Rectal smooth muscle tissue (tissue), 1 donor: ENCODE data around the gene TBL1XR1.

Experiments used
- H3K27ac ChIP-seq: one replicate; pipeline ENCODE4 v1.7.0; 2013; ENCODE audit warnings: low read depth, low read length, inconsistent platforms
- H3K27me3 ChIP-seq: one replicate; pipeline ENCODE4 v1.7.0; 2013; ENCODE audit warnings: low read length; ENCODE audit not compliant: control insufficient read depth, insufficient read depth
- H3K36me3 ChIP-seq: one replicate; pipeline ENCODE4 v1.7.0; 2013; ENCODE audit warnings: low read length; ENCODE audit not compliant: control insufficient read depth, insufficient read depth
- H3K4me1 ChIP-seq: one replicate; pipeline ENCODE4 v1.7.0; 2013; ENCODE audit warnings: low read length; ENCODE audit not compliant: control insufficient read depth, insufficient read depth
- H3K4me3 ChIP-seq: one replicate; pipeline ENCODE4 v1.7.0; 2013; ENCODE audit warnings: low read length
- H3K9ac ChIP-seq: one replicate; pipeline ENCODE4 v1.7.0; 2013; ENCODE audit warnings: low read length

Gene TBL1XR1

DNA sequence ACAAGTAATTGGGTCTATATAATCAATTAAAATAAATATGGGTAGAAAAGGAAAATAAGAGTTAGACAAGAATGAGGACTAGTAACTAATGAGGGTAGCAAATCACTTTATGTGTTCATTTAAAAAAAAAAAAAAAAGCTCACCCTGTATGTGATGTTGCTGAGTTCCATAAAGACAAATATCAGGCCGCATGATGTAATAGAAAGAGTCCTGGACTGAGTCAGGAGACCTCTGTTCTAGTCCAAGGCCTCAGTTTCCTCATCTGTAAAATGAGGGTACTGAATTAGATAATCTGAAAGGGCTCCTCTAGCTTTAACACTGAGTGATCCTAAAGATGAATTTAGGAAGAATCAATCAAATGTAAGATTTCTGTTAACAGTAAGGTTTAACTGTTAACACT lies 117.6 kb downstream of the TBL1XR1 start:
- no peak overlapping the region for H3K4me3 ChIP-seq
- no peak overlapping the region for H3K9ac ChIP-seq
- H3K4me1 ChIP-seq: no peaks in the 10 kb centered on the region
- H3K36me3 ChIP-seq: no peaks in the 10 kb centered on the region
- H3K27ac ChIP-seq: no peak overlapping the region
- no peaks in the 10 kb centered on the region for H3K27me3 ChIP-seq

DNA sequence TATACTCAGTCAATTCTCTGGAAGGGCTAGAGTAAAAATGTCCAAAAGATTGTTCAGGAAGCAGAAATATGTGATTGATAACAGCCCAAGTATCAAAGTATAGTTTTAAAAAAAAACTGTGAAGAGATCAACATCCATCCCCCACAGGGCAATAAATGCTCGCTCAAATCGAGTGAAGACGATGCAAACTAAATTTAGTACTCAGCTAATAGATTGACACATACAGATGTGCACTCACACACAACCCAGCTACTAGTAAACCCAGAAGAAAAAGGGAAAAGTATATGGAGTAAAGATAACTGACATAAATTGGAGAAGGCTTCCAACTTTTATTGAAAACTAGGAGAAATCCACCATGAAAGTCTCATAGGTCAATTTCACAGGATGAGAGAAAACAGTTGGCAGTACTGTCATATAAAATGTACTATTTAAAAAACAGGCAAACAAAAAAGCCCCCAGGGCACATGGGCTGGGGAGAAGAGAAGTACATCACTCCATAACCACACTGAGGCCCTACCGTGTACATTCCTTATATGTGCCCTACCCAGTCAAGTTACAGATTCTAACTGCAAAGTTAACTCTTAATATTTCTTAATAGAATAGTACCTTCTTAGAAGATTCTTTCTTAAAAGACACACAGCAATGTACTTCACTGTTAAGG lies 125.7 kb downstream of the TBL1XR1 start:
- H3K36me3 ChIP-seq: no peaks in the 10 kb centered on the region
- H3K9ac ChIP-seq: no peak overlapping the region
- no peaks in the 10 kb centered on the region for H3K27me3 ChIP-seq
- H3K4me3 ChIP-seq: no peak overlapping the region
- no peak overlapping the region for H3K27ac ChIP-seq
- peaks cover 2% of the 10 kb centered on the region for H3K4me1 ChIP-seq

DNA sequence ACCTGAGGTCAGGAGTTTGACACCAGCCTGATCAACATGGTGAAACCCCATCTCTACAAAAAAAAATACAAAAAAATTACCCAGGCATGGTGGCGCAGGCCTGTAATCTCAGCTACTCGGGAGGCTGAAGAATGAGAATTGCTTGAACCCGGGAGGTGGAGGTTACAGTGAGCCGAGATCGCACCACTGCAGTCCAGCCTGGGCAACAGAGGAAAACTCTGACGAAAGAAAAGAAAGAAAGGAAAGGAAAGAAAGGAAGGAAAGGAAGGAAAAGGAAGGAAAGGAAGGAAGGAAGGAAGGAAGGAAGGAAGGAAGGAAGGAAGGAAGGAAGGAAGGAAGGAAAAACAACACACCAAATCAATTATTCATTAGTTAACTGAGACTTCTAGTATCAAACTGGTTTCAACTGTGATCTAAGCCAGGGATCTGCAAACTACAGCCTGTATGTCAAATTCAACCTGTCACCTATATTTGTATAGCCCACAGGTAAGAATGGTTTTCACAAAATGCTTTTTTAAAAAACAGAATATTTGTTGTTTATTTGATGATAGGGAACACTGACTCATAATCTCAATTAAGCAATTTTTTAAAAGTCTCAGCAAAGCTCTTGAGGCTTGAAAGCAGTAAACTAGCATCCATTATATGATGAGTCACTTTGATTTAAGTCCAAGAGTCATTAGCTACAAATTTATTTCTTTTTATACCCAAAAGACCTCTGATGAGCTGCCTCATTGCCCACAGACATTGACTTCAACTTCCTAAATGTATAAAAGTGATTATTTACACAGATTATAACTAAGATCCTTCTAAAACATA lies 127.6 kb downstream of the TBL1XR1 start:
- Histone ChIP-seq H3K27ac (no peak overlapping the region), H3K4me3 (no peak overlapping the region), H3K27me3 (no peaks in the 10 kb centered on the region), H3K4me1 (peaks cover 2% of the 10 kb centered on the region), H3K9ac (no peak overlapping the region), H3K36me3 (no peaks in the 10 kb centered on the region)

DNA sequence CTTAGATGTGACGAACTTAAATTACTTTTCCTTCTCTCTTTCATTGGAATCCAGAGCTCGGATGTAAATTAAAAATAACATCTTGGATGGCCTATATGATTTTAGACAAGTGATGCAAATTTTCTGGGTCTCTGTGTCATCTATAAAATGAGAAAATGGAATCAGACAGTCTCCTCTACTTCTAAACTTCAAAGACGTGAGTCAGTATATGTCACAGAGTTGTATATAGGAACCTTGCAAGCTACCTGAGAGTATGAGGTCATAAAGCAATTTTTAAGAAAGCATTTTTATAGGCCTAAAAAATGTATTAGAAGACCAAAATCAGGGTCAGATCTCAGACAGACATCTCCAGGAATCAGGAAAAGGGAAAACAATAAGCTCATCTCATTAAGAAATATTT lies 128.3 kb downstream of the TBL1XR1 start:
- Histone ChIP-seq H3K27ac (no peak overlapping the region), H3K4me3 (no peak overlapping the region), H3K36me3 (no peaks in the 10 kb centered on the region), H3K4me1 (peaks cover 2% of the 10 kb centered on the region), H3K27me3 (no peaks in the 10 kb centered on the region), H3K9ac (no peak overlapping the region)

DNA sequence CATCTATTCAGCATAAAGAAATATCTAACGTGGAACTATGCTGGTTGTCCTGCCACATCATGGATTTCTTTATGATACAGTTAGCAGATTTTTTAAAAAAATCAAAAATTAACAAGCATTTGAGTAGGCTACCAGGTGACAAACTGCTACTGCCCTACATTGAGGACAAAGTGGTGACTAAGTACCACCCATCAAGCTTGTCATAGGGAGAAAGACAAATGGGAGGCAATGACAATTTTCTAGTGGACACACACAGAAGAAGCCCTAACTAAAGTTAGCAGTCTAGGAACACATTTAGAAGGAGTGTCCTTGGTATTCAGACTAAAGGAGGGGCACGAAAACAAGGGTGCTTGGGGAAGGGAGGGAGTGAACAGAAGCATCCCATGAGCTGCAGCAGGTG lies 131.2 kb downstream of the TBL1XR1 start:
- Histone ChIP-seq H3K27ac (no peak overlapping the region), H3K9ac (no peak overlapping the region), H3K4me3 (no peak overlapping the region), H3K4me1 (peaks cover 2% of the 10 kb centered on the region), H3K27me3 (no peaks in the 10 kb centered on the region), H3K36me3 (no peaks in the 10 kb centered on the region)

DNA sequence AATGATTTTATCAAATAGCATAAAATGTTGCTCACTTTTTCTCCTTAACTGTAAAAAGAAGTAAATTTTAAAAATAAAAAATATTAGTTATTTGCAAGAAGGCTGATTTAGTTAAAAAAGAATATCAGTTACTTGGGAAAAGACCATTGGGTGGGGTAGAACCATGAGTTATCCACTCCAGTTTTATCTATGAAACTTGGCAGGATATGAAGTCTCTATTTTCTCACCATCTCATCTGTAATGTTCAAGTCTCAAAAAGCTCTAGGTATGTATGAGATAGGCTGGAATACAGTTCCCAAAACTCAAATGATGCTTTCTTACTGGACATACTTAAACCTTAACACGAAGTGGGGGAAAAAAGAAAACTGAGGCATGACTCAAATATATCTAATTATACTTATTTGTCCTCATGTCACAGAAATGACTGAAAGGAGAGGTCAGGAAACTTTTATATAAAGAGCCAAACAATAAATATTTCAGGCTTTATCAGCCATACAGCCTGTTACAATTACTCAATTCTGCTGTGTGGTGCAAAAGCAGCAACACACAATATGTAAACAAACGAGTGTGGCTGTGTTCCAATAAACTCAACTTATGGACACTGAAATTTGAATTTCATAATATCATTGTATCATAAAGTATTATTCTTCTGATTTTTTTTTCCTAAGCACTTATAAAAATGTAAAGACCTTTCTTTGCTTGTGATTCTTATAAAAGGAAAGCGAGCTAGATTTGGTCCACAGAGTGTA lies 131.8 kb downstream of the TBL1XR1 start:
- Histone ChIP-seq H3K4me1 (peaks cover 2% of the 10 kb centered on the region), H3K27me3 (no peaks in the 10 kb centered on the region), H3K9ac (no peak overlapping the region), H3K27ac (no peak overlapping the region), H3K4me3 (no peak overlapping the region), H3K36me3 (no peaks in the 10 kb centered on the region)

DNA sequence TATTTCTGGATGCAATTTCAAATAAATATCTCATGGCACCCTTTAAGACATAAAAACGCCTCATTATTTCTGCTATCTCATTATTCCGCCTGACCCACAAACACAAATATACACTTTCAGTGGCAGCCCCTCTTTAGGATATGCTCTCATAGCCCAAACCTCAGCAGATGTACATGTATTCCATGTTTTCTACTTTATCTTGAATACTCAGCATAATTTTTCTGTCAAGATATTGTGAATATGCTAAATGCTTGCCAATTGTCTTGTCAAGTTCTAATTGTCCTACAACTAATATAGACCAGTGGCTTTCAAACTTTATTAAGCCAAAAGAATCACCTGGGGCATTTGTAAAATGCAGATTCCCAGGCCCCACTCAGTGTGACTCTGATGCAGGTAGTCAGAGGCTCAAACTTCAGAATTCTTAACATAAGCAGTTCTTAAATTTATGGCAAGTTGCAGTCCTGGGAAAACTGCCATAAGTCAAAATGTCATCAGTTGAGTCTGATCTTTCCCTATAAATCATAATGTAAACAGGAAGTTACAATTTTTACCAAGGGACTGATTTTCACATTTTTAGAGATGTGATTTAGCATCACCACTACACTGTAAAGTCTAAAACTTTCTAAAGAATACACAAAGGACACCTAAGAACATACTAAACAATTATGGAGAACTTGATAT lies 135.1 kb downstream of the TBL1XR1 start:
- Histone ChIP-seq H3K4me3 (no peak overlapping the region), H3K9ac (no peak overlapping the region), H3K36me3 (no peaks in the 10 kb centered on the region), H3K27ac (no peak overlapping the region), H3K27me3 (no peaks in the 10 kb centered on the region), H3K4me1 (no peaks in the 10 kb centered on the region)

DNA sequence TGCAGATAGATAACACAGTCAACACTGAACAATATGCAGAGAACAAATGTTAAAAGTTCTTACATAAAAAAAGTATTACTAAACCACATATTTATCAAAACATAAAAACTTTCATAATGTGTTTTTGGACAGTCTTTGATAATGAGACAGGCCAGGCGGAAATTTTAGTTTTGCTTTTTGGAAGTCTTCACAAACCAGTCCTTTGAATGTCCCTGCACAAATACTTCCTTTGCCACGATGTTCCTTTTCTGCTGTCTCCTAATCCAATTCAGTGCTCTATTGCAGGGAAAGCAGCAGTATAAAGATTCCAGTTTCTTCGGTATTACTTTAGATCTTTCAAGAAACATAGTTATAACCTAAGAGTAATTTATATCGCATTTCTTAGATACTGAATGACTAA lies 135.9 kb downstream of the TBL1XR1 start:
- Histone ChIP-seq H3K4me3 (no peak overlapping the region), H3K36me3 (no peaks in the 10 kb centered on the region), H3K4me1 (peaks cover 2% of the 10 kb centered on the region), H3K27me3 (no peaks in the 10 kb centered on the region), H3K27ac (no peak overlapping the region), H3K9ac (no peak overlapping the region)

DNA sequence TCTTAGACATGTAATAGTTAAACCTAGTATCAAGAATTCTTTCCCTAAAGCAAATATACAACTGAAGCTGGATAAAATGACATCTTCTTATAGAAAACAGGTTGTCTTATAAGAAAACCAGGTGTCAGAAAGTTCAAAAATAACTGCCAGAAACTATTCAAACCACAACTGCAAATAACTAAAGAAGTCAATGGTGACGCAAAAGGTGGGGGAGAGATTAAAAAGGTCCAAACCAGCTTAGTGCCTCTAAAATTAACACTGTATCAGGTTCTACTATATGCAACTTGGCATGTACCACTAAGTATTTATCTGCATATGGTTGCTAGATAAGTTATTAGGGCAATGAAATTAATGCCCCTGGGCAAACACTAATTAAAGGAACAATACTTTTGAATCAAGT lies 136.8 kb downstream of the TBL1XR1 start:
- no peak overlapping the region for H3K27ac ChIP-seq
- peaks cover 7% of the 10 kb centered on the region for H3K4me1 ChIP-seq
- H3K9ac ChIP-seq: no peak overlapping the region
- no peaks in the 10 kb centered on the region for H3K27me3 ChIP-seq
- H3K4me3 ChIP-seq: no peak overlapping the region
- H3K36me3 ChIP-seq: no peaks in the 10 kb centered on the region

DNA sequence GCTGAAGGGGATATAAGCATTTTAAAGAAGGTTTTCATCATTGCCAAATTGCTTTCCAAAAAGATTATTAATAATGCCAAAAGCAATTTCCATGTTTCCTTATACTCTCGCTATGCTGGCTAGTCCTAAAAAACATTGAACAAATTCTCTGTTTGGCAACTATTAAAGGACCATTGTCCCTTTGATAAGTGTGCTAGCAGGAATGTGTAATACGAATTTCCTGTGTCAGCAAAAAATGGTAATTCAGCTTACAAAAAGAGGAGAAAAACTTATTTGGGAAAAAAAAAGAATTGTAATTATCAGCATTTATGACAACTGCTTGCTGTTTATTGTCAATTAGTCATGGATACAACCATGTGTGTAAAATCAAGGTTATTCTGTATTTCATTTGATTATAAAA lies 138.6 kb downstream of the TBL1XR1 start:
- no peaks in the 10 kb centered on the region for H3K36me3 ChIP-seq
- H3K4me3 ChIP-seq: no peak overlapping the region
- no peak overlapping the region for H3K9ac ChIP-seq
- H3K4me1 ChIP-seq: peaks cover 7% of the 10 kb centered on the region
- H3K27me3 ChIP-seq: no peaks in the 10 kb centered on the region
- H3K27ac ChIP-seq: no peak overlapping the region

DNA sequence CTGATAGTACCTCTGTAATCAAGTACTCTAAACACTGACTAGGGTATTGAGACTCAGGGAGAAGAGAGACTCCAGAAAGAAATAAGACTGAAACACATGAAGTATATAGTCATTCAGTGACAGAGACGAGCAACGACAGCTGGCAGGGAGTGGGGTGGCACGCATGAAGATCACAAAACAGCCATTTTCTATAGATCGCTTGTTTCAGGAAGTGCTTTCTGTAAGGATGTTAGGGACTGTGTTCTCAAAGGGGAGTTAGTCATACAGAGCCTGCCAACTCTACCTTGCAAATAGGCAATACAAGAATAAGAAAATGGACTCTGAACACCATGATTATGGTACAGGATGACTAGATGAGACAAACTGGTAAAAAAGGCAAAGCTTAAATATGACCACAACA lies 139.5 kb downstream of the TBL1XR1 start:
- no peaks in the 10 kb centered on the region for H3K36me3 ChIP-seq
- H3K9ac ChIP-seq: no peak overlapping the region
- no peak overlapping the region for H3K4me3 ChIP-seq
- H3K27me3 ChIP-seq: no peaks in the 10 kb centered on the region
- peaks cover 7% of the 10 kb centered on the region for H3K4me1 ChIP-seq
- no peak overlapping the region for H3K27ac ChIP-seq

DNA sequence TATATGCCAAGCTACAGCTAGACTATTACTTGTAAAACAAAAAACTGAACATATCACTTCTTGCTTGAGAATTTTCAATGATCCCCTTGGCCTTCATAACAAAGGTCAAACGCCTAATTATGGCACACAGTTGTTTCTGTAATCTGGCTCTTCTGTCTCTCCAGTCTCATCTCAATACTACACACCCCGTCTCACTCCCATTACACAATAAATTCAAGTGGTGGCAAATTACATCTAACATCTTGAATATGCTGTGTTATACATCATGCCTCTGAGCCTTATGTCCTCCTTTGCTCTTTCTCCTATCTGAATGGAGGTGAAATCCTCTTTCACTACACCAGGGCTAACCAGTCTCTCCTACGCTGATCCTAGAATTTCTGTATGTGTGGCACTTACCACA lies 140.4 kb downstream of the TBL1XR1 start:
- no peak overlapping the region for H3K4me3 ChIP-seq
- no peaks in the 10 kb centered on the region for H3K36me3 ChIP-seq
- no peak overlapping the region for H3K27ac ChIP-seq

More for the DNA sequence above, 140.4 kb downstream of the TBL1XR1 start:
- Histone ChIP-seq H3K4me1 (peaks cover 7% of the 10 kb centered on the region), H3K27me3 (no peaks in the 10 kb centered on the region), H3K9ac (no peak overlapping the region)
